Glutamatergic neuron (in vitro differentiated cells): ENCODE data around the gene AMPH. TPM values are rescaled to one million over a fixed set of nuclear protein-coding genes. Genes with fewer than 3 reads are reported as not detected.

Source experiments
- DNase-seq: peaks from one replicate; pipeline ENCODE4 v3.0.0; 2022
- H3K27ac Mint-ChIP-seq: one replicate; pipeline ENCODE4 v1.8.0; 2020; ENCODE audit warnings: mild to moderate bottlenecking, mixed read lengths, inconsistent platforms; ENCODE audit not compliant: unreplicated experiment
- H3K27me3 Mint-ChIP-seq: one replicate; pipeline ENCODE4 v1.8.0; 2020; ENCODE audit warnings: mild to moderate bottlenecking, moderate library complexity, mixed read lengths, inconsistent platforms; ENCODE audit not compliant: unreplicated experiment
- H3K36me3 Mint-ChIP-seq: one replicate; pipeline ENCODE4 v1.8.0; 2020; ENCODE audit warnings: mild to moderate bottlenecking, mixed read lengths, inconsistent platforms; ENCODE audit not compliant: unreplicated experiment
- H3K4me1 Mint-ChIP-seq: one replicate; pipeline ENCODE4 v1.8.0; 2020; ENCODE audit warnings: mild to moderate bottlenecking, low read depth, mixed read lengths, inconsistent platforms; ENCODE audit not compliant: unreplicated experiment
- H3K4me3 Mint-ChIP-seq: one replicate; pipeline ENCODE4 v1.8.0; 2020; ENCODE audit warnings: mild to moderate bottlenecking, mixed read lengths, inconsistent platforms; ENCODE audit not compliant: unreplicated experiment
- H3K9me3 Mint-ChIP-seq: one replicate; pipeline ENCODE4 v1.8.0; 2020; ENCODE audit warnings: mild to moderate bottlenecking, moderate library complexity, mixed read lengths, inconsistent platforms; ENCODE audit not compliant: unreplicated experiment
- total RNA-seq: library from RNA; stranded (reverse); fragmentation: NEBNext Ultra II Directional; extraction: Animal tissue kit (Norgen Biotek cat#: 25700); gene quantifications from one replicate; pipeline ENCODE4 v1.2.1, GENCODE V29; 2021; ENCODE audit not compliant: unreplicated experiment
- TF ChIP-seq, protein P1 (sequence below): fragments of 200-600 bp; sonication (generic); IDR thresholded peaks from one replicate; pipeline ENCODE4 v1.5.0; 2021; ENCODE audit not compliant: partially characterized antibody, unreplicated experiment

The AMPH gene
- total RNA-seq, 1 donor from 2014 or later: 9.4 TPM

GRCh38 chr7:38541440-38541839 is 89.7 kb downstream of the AMPH start:
- no peaks in the 10 kb centered on the region for H3K4me1 Mint-ChIP-seq
- no peaks in the 10 kb centered on the region for H3K36me3 Mint-ChIP-seq
- H3K9me3 Mint-ChIP-seq: no peaks in the 10 kb centered on the region
- H3K4me3 Mint-ChIP-seq: no peak overlapping the region
- H3K27me3 Mint-ChIP-seq: no peaks in the 10 kb centered on the region
- DNase-seq: no peak
- H3K27ac Mint-ChIP-seq: no peak overlapping the region
- TF ChIP-seq, protein P1, sequence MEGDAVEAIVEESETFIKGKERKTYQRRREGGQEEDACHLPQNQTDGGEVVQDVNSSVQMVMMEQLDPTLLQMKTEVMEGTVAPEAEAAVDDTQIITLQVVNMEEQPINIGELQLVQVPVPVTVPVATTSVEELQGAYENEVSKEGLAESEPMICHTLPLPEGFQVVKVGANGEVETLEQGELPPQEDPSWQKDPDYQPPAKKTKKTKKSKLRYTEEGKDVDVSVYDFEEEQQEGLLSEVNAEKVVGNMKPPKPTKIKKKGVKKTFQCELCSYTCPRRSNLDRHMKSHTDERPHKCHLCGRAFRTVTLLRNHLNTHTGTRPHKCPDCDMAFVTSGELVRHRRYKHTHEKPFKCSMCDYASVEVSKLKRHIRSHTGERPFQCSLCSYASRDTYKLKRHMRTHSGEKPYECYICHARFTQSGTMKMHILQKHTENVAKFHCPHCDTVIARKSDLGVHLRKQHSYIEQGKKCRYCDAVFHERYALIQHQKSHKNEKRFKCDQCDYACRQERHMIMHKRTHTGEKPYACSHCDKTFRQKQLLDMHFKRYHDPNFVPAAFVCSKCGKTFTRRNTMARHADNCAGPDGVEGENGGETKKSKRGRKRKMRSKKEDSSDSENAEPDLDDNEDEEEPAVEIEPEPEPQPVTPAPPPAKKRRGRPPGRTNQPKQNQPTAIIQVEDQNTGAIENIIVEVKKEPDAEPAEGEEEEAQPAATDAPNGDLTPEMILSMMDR: no peak

DNA sequence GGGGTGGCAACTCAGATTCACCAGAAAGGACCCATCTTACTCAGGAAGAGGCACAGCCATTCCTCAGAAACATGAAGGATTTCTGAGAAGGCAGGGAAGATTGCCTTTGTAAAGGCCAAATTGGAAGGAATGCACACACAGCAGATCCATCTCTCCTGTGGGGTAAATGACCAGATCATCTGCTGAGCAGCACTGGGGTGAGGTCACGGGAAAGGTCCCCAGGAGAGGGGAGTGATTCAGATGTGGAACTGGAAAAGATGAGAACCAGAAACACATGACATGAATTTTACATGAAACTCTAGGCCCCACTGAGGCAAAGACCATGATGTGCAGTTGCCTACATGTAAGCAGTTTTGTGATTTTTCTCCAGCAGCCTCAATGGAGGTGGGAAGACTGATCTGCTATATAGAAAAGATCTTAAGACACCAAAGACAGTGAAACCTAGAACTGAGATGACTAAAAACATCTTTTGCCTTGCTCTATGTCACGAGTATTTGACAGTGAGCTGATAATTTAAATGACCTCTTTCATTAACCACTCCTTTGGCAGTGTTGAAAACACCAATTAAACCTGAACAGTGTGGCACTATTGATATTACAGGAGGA is 91.6 kb downstream of the AMPH start:
- no peak overlapping the region for H3K27ac Mint-ChIP-seq
- no peak overlapping the region for H3K4me3 Mint-ChIP-seq
- no peaks in the 10 kb centered on the region for H3K36me3 Mint-ChIP-seq
- no peaks in the 10 kb centered on the region for H3K9me3 Mint-ChIP-seq
- DNase-seq: no peak
- no peaks in the 10 kb centered on the region for H3K4me1 Mint-ChIP-seq
- H3K27me3 Mint-ChIP-seq: no peaks in the 10 kb centered on the region
- TF ChIP-seq, protein P1: no peak

DNA sequence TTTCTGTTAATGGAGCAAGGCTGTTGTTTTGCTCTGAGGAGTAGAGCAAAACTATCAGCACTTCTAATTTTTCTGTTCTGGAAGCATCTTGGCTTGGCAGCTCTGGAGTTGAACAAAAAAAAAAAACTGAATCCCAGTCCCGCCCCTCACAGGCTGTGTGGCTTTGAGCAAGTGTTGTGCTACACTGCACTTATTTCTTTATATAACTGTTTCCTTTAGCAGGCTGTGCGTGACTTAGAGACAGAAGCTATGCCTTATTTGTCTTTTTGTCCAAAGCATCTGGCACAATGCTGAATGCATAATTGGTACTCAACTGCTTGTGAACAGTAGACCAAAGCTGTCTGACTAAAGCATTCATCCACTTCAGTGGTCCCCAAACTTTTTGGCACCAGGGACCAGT is 96.1 kb downstream of the AMPH start:
- Mint-ChIP-seq H3K27ac (no peak overlapping the region), H3K4me1 (no peaks in the 10 kb centered on the region), H3K4me3 (no peak overlapping the region), H3K36me3 (no peaks in the 10 kb centered on the region), H3K9me3 (no peaks in the 10 kb centered on the region), H3K27me3 (no peaks in the 10 kb centered on the region)
- TF ChIP-seq, protein P1: no peak
- DNase-seq: no peak

- Mint-ChIP-seq H3K36me3 (no peaks in the 10 kb centered on the region), H3K4me1 (no peaks in the 10 kb centered on the region), H3K27me3 (no peaks in the 10 kb centered on the region), H3K27ac (no peak overlapping the region), H3K4me3 (no peak overlapping the region), H3K9me3 (no peaks in the 10 kb centered on the region)
- TF ChIP-seq, protein P1: no peak
- no peak for DNase-seq
Measured at GRCh38 chr7:38525857-38526256, 105.3 kb downstream of the AMPH start.

GRCh38 chr7:38524786-38525185 is 106.4 kb downstream of the AMPH start:
- H3K36me3 Mint-ChIP-seq: no peaks in the 10 kb centered on the region
- TF ChIP-seq, protein P1: no peak
- H3K27ac Mint-ChIP-seq: no peak overlapping the region
- H3K4me1 Mint-ChIP-seq: no peaks in the 10 kb centered on the region
- DNase-seq: no peak
- H3K9me3 Mint-ChIP-seq: no peaks in the 10 kb centered on the region
- no peak overlapping the region for H3K4me3 Mint-ChIP-seq
- H3K27me3 Mint-ChIP-seq: no peaks in the 10 kb centered on the region
